Liver (tissue), 9 donors: ENCODE data around the gene TMEM125. TPM values are rescaled to one million over a fixed set of nuclear protein-coding genes. Genes with fewer than 3 reads are reported as not detected.

Experiments
- DNase-seq: peaks from one replicate; pipeline ENCODE4 v3.0.0-alpha.2; 2017; ENCODE audit warnings: low spot score
- H3K27ac ChIP-seq, 2 donors: one replicate each; pipeline ENCODE4 v1.7.0; 2013; ENCODE audit warnings: inconsistent platforms in 2 of 2, low read length in 2 of 2, control low read depth in 1 of 2, low read depth in 1 of 2, mild to moderate bottlenecking in 1 of 2
- H3K27me3 ChIP-seq, 4 donors: one replicate each; pipeline versions ENCODE4 v1.6.1 to v1.7.0; 2013; ENCODE audit warnings: low read length in 3 of 4, inconsistent platforms in 1 of 4, mild to moderate bottlenecking in 1 of 4, moderate library complexity in 1 of 4; ENCODE audit not compliant: control insufficient read depth in 4 of 4, insufficient read depth in 4 of 4
- H3K36me3 ChIP-seq, 4 donors: one replicate each; pipeline versions ENCODE4 v1.6.1 to v1.7.0; 2013; ENCODE audit warnings: low read length in 3 of 4, mild to moderate bottlenecking in 3 of 4, low read depth in 1 of 4, moderate library complexity in 1 of 4; ENCODE audit not compliant: control insufficient read depth in 4 of 4, insufficient read depth in 3 of 4
- H3K4me1 ChIP-seq, 4 donors: one replicate each; pipeline versions ENCODE4 v1.6.1 to v1.7.0; 2013; ENCODE audit warnings: low read length in 3 of 4, mild to moderate bottlenecking in 3 of 4, moderate library complexity in 1 of 4; ENCODE audit not compliant: control insufficient read depth in 4 of 4, insufficient read depth in 4 of 4
- H3K4me3 ChIP-seq, 3 donors: one replicate each; pipeline versions ENCODE4 v1.6.1 to v1.7.0; 2013; ENCODE audit warnings: low read length in 3 of 3, control low read depth in 1 of 3, low read depth in 1 of 3, mild to moderate bottlenecking in 1 of 3
- H3K9ac ChIP-seq, 2 donors: one replicate each; pipeline ENCODE4 v1.7.0; 2013; ENCODE audit warnings: low read length in 2 of 2, mild to moderate bottlenecking in 2 of 2, moderate library complexity in 2 of 2, control low read depth in 1 of 2, low read depth in 1 of 2
- H3K9me3 ChIP-seq, 4 donors: one replicate each; pipeline versions ENCODE4 v1.6.1 to v1.7.0; 2013; ENCODE audit warnings: low read length in 3 of 4; ENCODE audit not compliant: control insufficient read depth in 4 of 4
- ATF3 ChIP-seq: IDR thresholded peaks from 2 replicates; pipeline ENCODE4 v1.6.1; 2016; ENCODE audit warnings: antibody characterized with exemption
- EGR1 ChIP-seq, 2 donors: IDR thresholded peaks; 2 replicates each; pipeline ENCODE4 v1.6.1; 2016 to 2018; ENCODE audit warnings: antibody characterized with exemption in 2 of 2, low read depth in 2 of 2
- FOXA1 ChIP-seq: IDR thresholded peaks from 2 replicates; pipeline ENCODE4 v1.6.1; 2016; ENCODE audit warnings: antibody characterized with exemption
- FOXA2 ChIP-seq: IDR thresholded peaks from 2 replicates; pipeline ENCODE4 v1.6.1; 2016; ENCODE audit warnings: antibody characterized with exemption
- GABPA ChIP-seq, 2 donors: IDR thresholded peaks in 1 of 2; conservative IDR thresholded peaks in 1 of 2; 2 replicates each; pipeline ENCODE4 v1.6.1; 2016; ENCODE audit warnings: antibody characterized with exemption in 2 of 2, mild to moderate bottlenecking in 1 of 2, moderate library complexity in 1 of 2
- HNF4A ChIP-seq, 2 donors: conservative IDR thresholded peaks; 2 replicates each; pipeline ENCODE4 v1.6.1; 2016; ENCODE audit warnings: antibody characterized with exemption in 2 of 2, mild to moderate bottlenecking in 2 of 2
- HNF4G ChIP-seq: IDR thresholded peaks from 2 replicates; pipeline ENCODE4 v1.6.1; 2016; ENCODE audit warnings: antibody characterized with exemption
- JUND ChIP-seq, 2 donors: IDR thresholded peaks; 2 replicates each; pipeline ENCODE4 v1.6.1; 2016; ENCODE audit warnings: antibody characterized with exemption in 2 of 2
- MAX ChIP-seq: IDR thresholded peaks from 2 replicates; pipeline ENCODE4 v1.6.1; 2016; ENCODE audit warnings: antibody characterized with exemption
- NR2F2 ChIP-seq: IDR thresholded peaks from 2 replicates; pipeline ENCODE4 v1.6.1; 2016; ENCODE audit warnings: antibody characterized with exemption
- RAD21 ChIP-seq, 2 donors: IDR thresholded peaks; 2 replicates each; pipeline ENCODE4 v1.6.1; 2016; ENCODE audit warnings: antibody characterized with exemption in 2 of 2, mild to moderate bottlenecking in 2 of 2
- REST ChIP-seq: IDR thresholded peaks from 2 replicates; pipeline ENCODE4 v1.6.1; 2016; ENCODE audit warnings: antibody characterized with exemption, mild to moderate bottlenecking
- RXRA ChIP-seq, 2 donors: IDR thresholded peaks; 2 replicates each; pipeline ENCODE4 v1.6.1; 2017 to 2018; ENCODE audit warnings: antibody characterized with exemption in 2 of 2, mild to moderate bottlenecking in 1 of 2
- SP1 ChIP-seq: IDR thresholded peaks from 2 replicates; pipeline ENCODE4 v1.6.1; 2018; ENCODE audit warnings: antibody characterized with exemption, mild to moderate bottlenecking
- TAF1 ChIP-seq: conservative IDR thresholded peaks from 2 replicates; pipeline ENCODE4 v1.6.1; 2016; ENCODE audit warnings: antibody characterized with exemption, mild to moderate bottlenecking
- YY1 ChIP-seq: IDR thresholded peaks from 2 replicates; pipeline ENCODE4 v1.6.1; 2016; ENCODE audit warnings: antibody characterized with exemption, mild to moderate bottlenecking
- ZBTB33 ChIP-seq: IDR thresholded peaks from 2 replicates; pipeline ENCODE4 v1.6.1; 2016; ENCODE audit warnings: antibody characterized with exemption
- WGBS: extraction: QIAGEN DNeasy Blood & Tissue Kit; methylation state at CpG from one replicate; pipeline ENCODE4 v1.1.7; 2013; 5-methylcytosine and 5-hydroxymethylcytosine counted together
- polyA plus RNA-seq, 2 donors: library from polyadenylated mRNA; stranded (reverse) in 1 of 2; unstranded in 1 of 2; fragments of 200-250 nt in 1 of 2; fragments of >200 nt in 1 of 2; fragmentation: Nextera tagmentation in 1 of 2; extraction: Ambion mirVana in 1 of 2; gene quantifications; one replicate each; pipeline versions ENCODE4 v1.2.1 to v1.2.3, GENCODE V29; 2013 to 2015
- total RNA-seq, 2 donors: library from RNA; depleted of rRNA; stranded (reverse); fragments of >200 nt; gene quantifications; one replicate each; pipeline ENCODE4 v1.2.3, GENCODE V29; 2014
- donor health status: healthy.
- donor health status: healthy.
- donor health status: healthy.
- donor health status: healthy.
- donor health status: healthy.

The TMEM125 gene
- total and polyA plus RNA-seq, 4 donors, result 0.21 to 1.0 (median 0.69) TPM

GRCh38 chr1:43271186-43272118 lies 1.7 kb downstream of the TMEM125 start:
- no peak for DNase-seq
- Histone ChIP-seq H3K4me3 (no peak overlapping the region), H3K9ac (no peak overlapping the region), H3K9me3 (no peaks in the 10 kb centered on the region), H3K4me1 (peaks cover 5 to 22% (median 14%) of the 10 kb centered on the region in 4 donors), H3K36me3 (no peaks in the 10 kb centered on the region), H3K27me3 (peaks cover 0 to 2% (median 0%) of the 10 kb centered on the region in 4 donors), H3K27ac (no peak overlapping the region)
- WGBS, result 81% methylated on average over 12 of the region's 12 CpGs
- TF ChIP-seq YY1 (no peak), HNF4G (no peak), SP1 (no peak), ZBTB33 (no peak), FOXA2 (no peak), RAD21 (IDR thresholded peaks at IDR 0.05) (no peak), MAX (no peak), RXRA (IDR thresholded peaks at IDR 0.05) (no peak), FOXA1 (no peak), GABPA (IDR thresholded peaks at IDR 0.05 in 1 of 2, conservative IDR thresholded peaks at IDR 0.05 in 1 of 2) (no peak), NR2F2 (no peak), ATF3 (no peak), JUND (IDR thresholded peaks at IDR 0.05) (no peak), EGR1 (IDR thresholded peaks at IDR 0.05; ENCODE audit: low read depth in 2 of 2) (no peak), REST (no peak)

- no peak overlapping the region for H3K27ac ChIP-seq
- DNase-seq, result no peak
- H3K4me3 ChIP-seq, result no peak overlapping the region
- peaks cover 0 to 2% (median 0%) of the 10 kb centered on the region in 4 donors for H3K27me3 ChIP-seq
- 87% methylated on average over 9 of the region's 9 CpGs for WGBS
- H3K9me3 ChIP-seq, result no peaks in the 10 kb centered on the region
- peaks cover 8 to 25% (median 19%) of the 10 kb centered on the region in 4 donors for H3K4me1 ChIP-seq
- no peak overlapping the region for H3K9ac ChIP-seq
- H3K36me3 ChIP-seq, result no peaks in the 10 kb centered on the region
- TF ChIP-seq TAF1, result no peak
- no peak for TF ChIP-seq JUND (IDR thresholded peaks at IDR 0.05)
- no peak for TF ChIP-seq RAD21 (IDR thresholded peaks at IDR 0.05)
- no peak for TF ChIP-seq HNF4A (conservative IDR thresholded peaks at IDR 0.05)
- no peak for TF ChIP-seq SP1
- TF ChIP-seq MAX, result no peak
- no peak for TF ChIP-seq YY1
- no peak for TF ChIP-seq GABPA (IDR thresholded peaks at IDR 0.05 in 1 of 2, conservative IDR thresholded peaks at IDR 0.05 in 1 of 2)
- no peak for TF ChIP-seq HNF4G
- no peak for TF ChIP-seq ZBTB33
- no peak for TF ChIP-seq FOXA2
- TF ChIP-seq NR2F2, result no peak
These were observed 2.4 kb downstream of the TMEM125 start for GRCh38 chr1:43272161-43272560.
